Endothelial cell of umbilical vein (primary cell): ENCODE measurements around the gene LGALS12. TPM values are rescaled to one million over a fixed set of nuclear protein-coding genes. Genes with fewer than 3 reads are reported as not detected.

ENCODE experiments used
- BruUV-seq: library from RNA; stranded (reverse); fragments of 400-500 nt; replicated peaks from 2 replicates; lab custom pipeline; 2021; lab: Mats Ljungman, UMichigan
- CTCF ChIA-PET: fragments of 300-600, 350-600 bp; sonication (Branson Sonifier 250); formaldehyde crosslinking; loops from one replicate; lab custom pipeline; 2021; ENCODE audit warnings: antibody characterized with exemption, inconsistent platforms; lab: Charles Lee
- POLR2A ChIA-PET: fragments of 300-600, 350-600 bp; sonication (Branson Sonifier 250); formaldehyde crosslinking; loops from one replicate; lab custom pipeline; 2021; ENCODE audit warnings: antibody characterized with exemption, inconsistent platforms; lab: Charles Lee
- DNase-seq: peaks from one replicate; pipeline ENCODE4 v3.0.0-alpha.2; 2011; ENCODE audit warnings: low read depth, low spot score
- FAIRE-seq: peaks from 2 replicates; lab custom pipeline; 2011; peaks lifted over from hg19 to GRCh38; lab: Jason Lieb, UNC
- H2AFZ ChIP-seq: 2 replicates; pipeline ENCODE4 v1.6.0; 2012; ENCODE audit warnings: low read depth, low read length, control low read depth, inconsistent platforms
- H3K27ac ChIP-seq: 2 replicates; pipeline ENCODE4 v1.5.1; 2011; ENCODE audit warnings: low read depth, mild to moderate bottlenecking, control low read depth, low read length, moderate library complexity; ENCODE audit not compliant: insufficient read depth
- H3K27me3 ChIP-seq, 2 experiments: 2 replicates each; pipeline versions ENCODE4 v1.6.0 to v1.6.1; 2011; ENCODE audit warnings: low read length in 2 of 2, mixed read lengths in 1 of 2; ENCODE audit not compliant: control insufficient read depth in 2 of 2, insufficient read depth in 2 of 2
- H3K36me3 ChIP-seq, 2 experiments: 2 replicates in 1 of 2; 3 replicates in 1 of 2; pipeline ENCODE4 v1.5.1; 2011; ENCODE audit warnings: low read length in 2 of 2, mild to moderate bottlenecking in 1 of 2, moderate library complexity in 1 of 2; ENCODE audit not compliant: control insufficient read depth in 2 of 2, insufficient read depth in 2 of 2; ENCODE audit errors: extremely low read depth in 1 of 2
- H3K4me1 ChIP-seq: 3 replicates; pipeline ENCODE4 v1.5.1; 2011; ENCODE audit warnings: mild to moderate bottlenecking, low read length; ENCODE audit not compliant: control insufficient read depth, insufficient read depth; ENCODE audit errors: extremely low read depth
- H3K4me2 ChIP-seq: 2 replicates; pipeline ENCODE4 v1.6.1; 2011; ENCODE audit warnings: low read length, control low read depth, mixed read lengths; ENCODE audit not compliant: insufficient read depth
- H3K4me3 ChIP-seq, 3 experiments: fragments of 200-600 bp in 1 of 3; sonication (generic), shearing (Covaris generic) in 1 of 3; replicated peaks in 1 of 3; 2 replicates each; pipeline ENCODE4 v1.5.1; 2011 to 2016; ENCODE audit warnings: control low read depth in 3 of 3, low read length in 3 of 3, mild to moderate bottlenecking in 2 of 3, inconsistent platforms in 1 of 3, low read depth in 1 of 3, moderate library complexity in 1 of 3; ENCODE audit not compliant: insufficient read depth in 1 of 3
- H3K79me2 ChIP-seq: 2 replicates; pipeline ENCODE4 v1.6.0; 2012; ENCODE audit warnings: low read length, inconsistent platforms; ENCODE audit not compliant: control insufficient read depth, insufficient read depth
- H3K9ac ChIP-seq: replicated peaks from 2 replicates; pipeline ENCODE3; 2011; ENCODE audit warnings: low read length, control low read depth; ENCODE audit not compliant: insufficient read depth; ENCODE audit errors: extremely low read depth
- H3K9me1 ChIP-seq: replicated peaks from 3 replicates; pipeline ENCODE4 v1.6.0; 2011; ENCODE audit warnings: mild to moderate bottlenecking, low read length; ENCODE audit not compliant: control insufficient read depth, insufficient read depth; ENCODE audit errors: extremely low read depth
- H3K9me3 ChIP-seq: replicated peaks from 2 replicates; pipeline ENCODE4 v1.5.1; 2012; ENCODE audit warnings: low read length, inconsistent platforms; ENCODE audit not compliant: control insufficient read depth, insufficient read depth
- H4K20me1 ChIP-seq: replicated peaks from 2 replicates; pipeline ENCODE3; 2011; ENCODE audit warnings: mild to moderate bottlenecking, low read length; ENCODE audit not compliant: control insufficient read depth, insufficient read depth; ENCODE audit errors: extremely low read depth
- CTCF ChIP-seq, 2 donors: IDR thresholded peaks; 1 replicate in 1 of 2; 2 replicates in 1 of 2; pipeline ENCODE4 v1.5.1; 2011; ENCODE audit warnings: low read length in 2 of 2, mild to moderate bottlenecking in 2 of 2, moderate library complexity in 2 of 2, control low read depth in 1 of 2, inconsistent platforms in 1 of 2, low read depth in 1 of 2; ENCODE audit not compliant: insufficient read depth in 1 of 2; ENCODE audit errors: extremely low read depth in 1 of 2
- EZH2 ChIP-seq: IDR thresholded peaks from 2 replicates; pipeline ENCODE4 v1.6.1; 2012; ENCODE audit warnings: borderline replicate concordance, low read depth, mild to moderate bottlenecking, moderate library complexity, low read length, inconsistent platforms; ENCODE audit not compliant: severe bottlenecking
- FOS ChIP-seq: IDR thresholded peaks from 2 replicates; pipeline ENCODE4 v1.6.1; 2011; ENCODE audit warnings: mild to moderate bottlenecking, low read length, moderate library complexity, borderline replicate concordance; ENCODE audit not compliant: insufficient read depth
- GATA2 ChIP-seq: IDR thresholded peaks from 2 replicates; pipeline ENCODE4 v1.7.0; 2011; ENCODE audit warnings: low read depth, mild to moderate bottlenecking, moderate library complexity, mixed read lengths, low read length; ENCODE audit not compliant: insufficient read length, insufficient read depth
- JUN ChIP-seq: IDR thresholded peaks from 2 replicates; pipeline ENCODE4 v1.6.1; 2011; ENCODE audit warnings: borderline replicate concordance, low read depth; ENCODE audit not compliant: insufficient read length, insufficient read depth
- MAX ChIP-seq: IDR thresholded peaks from 2 replicates; pipeline ENCODE4 v1.6.1; 2011; ENCODE audit not compliant: insufficient read depth, insufficient read length
- MYC ChIP-seq: IDR thresholded peaks from one replicate; pipeline ENCODE4 v1.6.1; 2011; ENCODE audit warnings: mild to moderate bottlenecking, low read depth, low read length
- POLR2A ChIP-seq: IDR thresholded peaks from 2 replicates; pipeline ENCODE4 v1.6.1; 2012; ENCODE audit warnings: low read depth, mild to moderate bottlenecking, control low read depth, low read length
- POLR2AphosphoS5 ChIP-seq: IDR thresholded peaks from 2 replicates; pipeline ENCODE4 v1.6.1; 2012; ENCODE audit warnings: low read depth, mild to moderate bottlenecking, control low read depth, low read length, moderate library complexity; ENCODE audit not compliant: insufficient read depth
- dilution Hi-C: fragments of 300-500 bp; cut with MboI; formaldehyde crosslinking; loops from one replicate; pipeline ENCODE4 v1.15.0; 2019; ENCODE audit warnings: low sequenced_read_pairs; ENCODE audit not compliant: extremely low pct_ligation_motif_present
- intact Hi-C: fragments of 100-400 bp; cut with micrococcal nuclease; formaldehyde crosslinking; loops from one replicate; pipeline ENCODE4 v1.10.0; 2022
- polyA plus RNA-seq, 4 experiments: library from polyadenylated mRNA; depleted of rRNA in 3 of 4; stranded (reverse) in 3 of 4; unstranded in 1 of 4; fragments of >200 nt; gene quantifications; 2 replicates each; pipeline versions ENCODE4 v1.2.1 to v1.2.3, GENCODE V29; 2011 to 2012; ENCODE audit warnings: missing spikeins in 1 of 4
- total RNA-seq: library from RNA; stranded (reverse); gene quantifications from 2 replicates; pipeline ENCODE4 v1.2.3, GENCODE V29; 2021

LGALS12 gene
- total and polyA plus RNA-seq, 2 donors (not counting 3 experiments of a cell fraction or from before 2014, with no cell fraction given): not detected

- Histone ChIP-seq H2AFZ (no peak overlapping the region), H3K4me2 (no peak overlapping the region), H3K4me1 (no peaks in the 10 kb centered on the region), H3K27ac (no peak overlapping the region), H3K9me1 (no peaks in the 10 kb centered on the region), H3K27me3 (peaks cover 0 to 5% of the 10 kb centered on the region in 2 experiments), H3K4me3 (no peak overlapping the region), H3K9me3 (no peaks in the 10 kb centered on the region), H4K20me1 (no peaks in the 10 kb centered on the region), H3K9ac (no peak overlapping the region), H3K79me2 (no peaks in the 10 kb centered on the region), H3K36me3 (no peaks in the 10 kb centered on the region)
- no peak for TF ChIP-seq POLR2AphosphoS5
- TF ChIP-seq JUN: no peak
- no peak for TF ChIP-seq FOS
- TF ChIP-seq GATA2: no peak
- no peak for TF ChIP-seq CTCF (IDR thresholded peaks at IDR 0.05; ENCODE audit: extremely low read depth in 1 of 2, insufficient read depth in 1 of 2, low read depth in 1 of 2, low read length in 2 of 2)
- TF ChIP-seq POLR2A: no peak
- no peak for TF ChIP-seq MYC
- no peak for TF ChIP-seq EZH2
- no peak for TF ChIP-seq MAX
- FAIRE-seq: no peak
- no TSS peak for BruUV-seq
- dilution Hi-C loops: no loop called here
- no peak for DNase-seq
- CTCF ChIA-PET: interaction anchor here (1.2 kb wide), 1 partner anchor 32 kb away, joined by 3 read pairs; no protein-coding TSS in a partner anchor
- POLR2A ChIA-PET: no interaction called here
- intact Hi-C loops: no loop called here
Observed at GRCh38 chr11:63510360-63511047, 4.6 kb downstream of the LGALS12 start.
